Measurements from ENCODE around the gene YJU2.
A peak's percentile ranks its signal among the peaks of the same experiment; 100 is the strongest.
"Not testable (repeated sequence)": the region's sequence is repeated elsewhere in the genome, so short reads cannot be mapped to it uniquely, and the experiment has no call there.

The YJU2 gene

DNA sequence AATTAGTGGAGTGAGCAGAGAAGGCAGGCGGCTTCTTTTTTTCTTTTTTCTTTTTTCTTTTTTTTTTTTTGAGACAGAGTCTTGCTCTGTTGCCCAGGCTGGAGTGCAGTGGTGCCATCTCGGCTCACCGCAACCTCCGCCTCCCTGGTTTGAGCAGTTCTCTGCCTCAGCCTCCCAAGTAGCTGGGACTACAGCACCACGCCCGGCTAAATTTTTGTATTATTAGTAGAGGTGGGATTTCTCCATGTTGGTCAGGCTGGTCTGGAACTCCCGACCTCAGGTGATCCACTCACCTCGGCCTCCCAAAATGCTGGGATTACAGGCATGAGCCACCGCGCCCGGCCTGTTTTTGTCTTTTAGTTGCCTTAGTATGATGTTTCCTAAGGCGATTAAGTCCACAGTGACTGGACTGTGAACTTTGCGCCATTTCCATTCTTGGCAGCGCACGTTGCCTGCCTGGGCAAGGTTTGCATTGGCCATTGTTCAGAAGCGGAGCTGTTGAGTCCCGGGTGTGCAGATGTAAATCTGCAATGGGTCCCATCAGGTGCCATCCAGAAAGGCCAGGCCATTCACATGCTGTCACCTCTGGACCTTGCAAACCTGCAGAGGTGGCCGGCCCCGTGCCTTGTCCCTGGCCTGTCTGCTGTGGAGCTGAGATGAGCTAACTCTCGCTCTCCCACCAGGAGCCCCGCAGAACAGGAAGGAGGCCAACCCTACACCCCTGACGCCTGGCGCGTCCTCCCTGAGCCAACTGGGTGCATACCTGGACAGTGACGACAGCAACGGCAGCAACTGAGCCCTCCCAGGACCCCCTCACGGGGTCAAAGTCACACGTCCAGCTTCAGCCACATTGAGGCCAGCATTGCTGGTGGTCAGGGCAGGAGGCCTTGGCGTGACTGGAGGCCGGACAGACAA lies 21.3 kb downstream of the YJU2 start:
- DNase-seq (ENCODE audit: low spot score), result no peak

DNA sequence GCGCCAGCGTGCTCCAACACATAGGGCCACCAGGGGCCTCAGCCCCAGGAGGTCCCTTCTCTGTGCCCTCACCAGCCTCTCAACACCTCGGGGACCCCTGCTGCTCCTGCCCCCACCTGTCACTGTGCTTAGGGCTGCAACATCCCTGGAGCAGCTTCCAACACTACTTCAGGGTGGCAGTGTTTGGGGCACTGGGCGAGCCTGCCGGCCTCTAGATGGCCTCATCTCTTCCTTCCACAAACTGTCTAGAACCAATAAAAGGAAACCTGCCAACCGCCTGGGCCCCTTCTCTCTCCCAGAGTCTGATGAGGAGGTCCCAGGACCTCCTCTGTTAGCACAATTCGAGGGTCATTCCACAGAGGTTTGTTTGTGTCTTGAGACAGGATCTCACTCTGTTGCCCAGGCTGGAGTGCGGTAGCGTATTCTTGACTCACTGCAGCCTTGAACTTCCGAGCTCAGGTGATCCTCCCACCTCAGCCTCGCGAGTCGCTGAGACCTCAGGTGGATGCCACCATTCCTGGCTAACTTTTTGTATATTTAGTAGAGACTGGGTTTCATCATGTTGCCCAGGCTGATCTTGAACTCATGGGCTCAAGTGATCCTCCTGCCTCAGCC lies 22.0 kb downstream of the YJU2 start:
- DNase-seq (ENCODE audit: low spot score), result no peak

DNA sequence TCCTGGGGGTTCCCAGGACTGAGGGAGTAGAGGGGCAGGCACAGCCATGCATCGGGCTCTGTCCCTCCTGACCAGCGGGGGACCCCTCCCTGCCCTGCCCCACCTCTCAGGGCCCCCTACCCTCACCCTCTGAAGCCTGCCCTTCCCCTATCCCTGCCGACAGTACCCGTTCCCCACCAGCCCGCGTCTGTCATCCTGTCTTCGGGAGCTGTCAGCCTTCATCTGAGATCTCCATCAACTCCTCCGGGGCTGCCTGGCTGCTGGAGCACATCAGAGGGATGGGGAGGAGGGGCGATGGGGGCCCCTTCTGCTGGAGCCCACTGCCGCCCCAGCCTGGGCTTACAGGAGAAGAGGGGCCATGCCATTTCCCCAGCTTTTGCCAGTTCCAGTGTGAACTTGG lies 26.0 kb downstream of the YJU2 start:
- no peak for DNase-seq (ENCODE audit: low spot score)

DNA sequence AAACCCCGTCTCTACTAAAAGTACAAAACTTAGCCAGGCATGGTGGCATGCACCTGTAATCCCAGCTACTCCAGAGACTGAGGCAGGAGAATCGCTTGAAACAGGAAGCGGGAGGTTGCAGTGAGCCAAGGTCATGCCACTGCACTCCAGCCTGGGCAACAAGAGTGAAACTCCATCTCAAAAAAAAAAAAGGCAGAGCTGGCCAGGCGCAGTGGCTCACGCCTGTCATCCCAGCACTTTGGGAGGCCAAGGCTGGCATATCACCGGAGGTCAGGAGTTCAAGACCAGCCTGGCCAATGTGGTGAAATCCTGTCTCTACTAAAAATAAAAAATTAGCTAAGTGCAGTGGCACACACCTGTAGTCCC lies 27.4 kb downstream of the YJU2 start:
- DNase-seq (ENCODE audit: low spot score), result not testable (repeated sequence)

DNA sequence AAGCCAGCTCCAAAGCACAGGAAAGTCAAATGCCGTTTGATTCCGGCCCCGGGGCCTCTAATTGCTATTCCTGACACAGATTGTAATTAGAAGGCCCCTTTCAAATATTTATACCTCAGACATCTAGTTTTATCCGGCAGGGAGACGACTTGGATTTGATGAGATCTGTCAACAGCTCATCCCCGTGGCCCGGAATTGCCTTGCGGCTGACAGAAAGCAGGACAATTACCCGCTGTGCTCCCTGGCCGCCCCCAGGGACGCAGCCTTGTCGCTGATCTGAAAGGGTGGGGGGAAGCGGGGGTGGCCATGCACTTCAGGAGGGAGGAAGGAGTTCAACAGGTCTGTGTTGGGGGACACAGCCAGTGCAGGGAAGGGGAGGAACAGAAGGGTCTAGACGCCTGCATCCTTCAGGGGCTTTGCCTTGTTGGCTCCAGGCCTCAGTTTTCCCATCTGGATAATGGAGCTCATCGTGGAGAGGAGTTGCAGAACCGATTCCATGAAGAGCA lies 30.4 kb downstream of the YJU2 start:
- no peak for DNase-seq (ENCODE audit: low spot score)

DNA sequence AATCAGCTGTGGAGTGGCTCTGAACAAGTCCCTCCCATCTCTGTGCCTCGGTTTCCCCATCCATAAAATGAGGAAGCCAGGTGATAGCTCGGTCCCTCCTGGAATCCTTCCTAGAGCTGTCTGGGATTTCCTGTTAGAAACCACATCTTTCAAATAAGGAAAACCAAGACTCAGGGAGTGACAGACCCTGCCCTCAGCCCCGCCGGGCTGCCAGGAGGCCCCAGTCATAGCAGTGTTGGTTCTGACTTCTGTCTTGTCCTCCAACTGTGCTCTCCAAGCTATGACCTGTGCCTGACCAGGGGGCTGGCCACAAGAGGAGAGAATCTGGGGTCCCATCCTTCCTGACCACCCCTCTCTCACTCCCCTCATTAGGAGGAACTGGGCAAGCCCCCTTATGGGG lies 31.1 kb downstream of the YJU2 start:
- no peak for DNase-seq (ENCODE audit: low spot score)

DNA sequence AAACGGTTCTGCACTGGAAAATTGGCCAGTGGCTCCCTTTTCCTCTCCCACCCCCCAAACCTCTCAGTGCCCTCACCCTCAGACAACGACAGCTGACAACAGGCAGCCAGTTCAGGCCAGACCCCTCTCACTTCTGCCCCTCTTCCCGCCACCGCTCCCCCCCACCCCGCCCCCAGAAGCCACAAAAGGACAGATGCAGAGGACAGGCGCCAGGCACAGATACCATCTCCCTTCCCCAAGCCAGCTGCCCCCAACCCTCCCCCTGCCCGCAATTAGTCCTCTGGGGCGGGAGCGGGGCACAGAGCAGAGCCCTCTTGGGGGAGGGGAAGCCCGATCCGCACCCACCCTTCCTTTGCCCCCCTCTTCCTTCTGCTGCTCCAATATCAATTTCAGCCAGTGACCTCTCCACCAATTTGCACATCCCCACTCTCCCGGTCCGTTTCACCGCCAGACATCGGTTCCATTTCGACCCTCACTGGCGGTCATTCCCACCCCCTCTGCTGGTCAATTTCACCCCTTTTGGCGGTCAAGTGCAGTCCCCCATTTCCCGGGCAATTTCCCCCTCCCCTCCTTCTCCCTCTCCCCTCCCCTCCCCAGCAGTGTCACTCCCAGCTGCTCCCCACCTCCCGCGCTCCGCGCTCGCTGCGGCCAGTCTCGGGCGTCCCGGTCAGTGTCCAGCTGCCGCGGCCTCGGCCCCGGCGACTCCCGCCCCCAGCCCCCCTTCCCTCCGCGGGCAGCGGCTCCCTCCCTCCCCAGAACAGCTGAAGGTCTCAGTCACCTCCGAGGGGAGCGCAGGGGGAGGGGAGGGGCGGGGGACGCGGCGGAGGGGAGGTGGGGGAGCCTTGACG lies 31.8 kb downstream of the YJU2 start, which contains the start of gene SHD:
Gene SHD (plus strand): TSS at position 848 of the 848 bp plus-strand sequence. CDS start 798 bp downstream, outside the sequence.
- DNase-seq (ENCODE audit: low spot score), result no peak

DNA sequence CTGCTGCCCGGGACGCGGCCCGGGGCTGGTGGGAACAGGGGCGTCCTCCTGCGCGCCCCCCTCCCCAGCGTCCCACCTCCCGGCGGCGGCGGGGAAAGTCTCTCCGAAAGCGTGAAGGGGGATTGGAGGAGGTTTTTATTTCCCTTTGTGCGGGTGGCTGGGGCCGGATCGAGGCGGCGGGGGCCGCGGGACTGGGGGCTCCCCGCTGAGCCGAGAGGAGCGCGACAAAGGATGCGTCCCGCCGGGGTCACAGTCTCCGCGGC lies 32.3 kb downstream of the YJU2 start:
- DNase-seq (ENCODE audit: low spot score), result no peak

DNA sequence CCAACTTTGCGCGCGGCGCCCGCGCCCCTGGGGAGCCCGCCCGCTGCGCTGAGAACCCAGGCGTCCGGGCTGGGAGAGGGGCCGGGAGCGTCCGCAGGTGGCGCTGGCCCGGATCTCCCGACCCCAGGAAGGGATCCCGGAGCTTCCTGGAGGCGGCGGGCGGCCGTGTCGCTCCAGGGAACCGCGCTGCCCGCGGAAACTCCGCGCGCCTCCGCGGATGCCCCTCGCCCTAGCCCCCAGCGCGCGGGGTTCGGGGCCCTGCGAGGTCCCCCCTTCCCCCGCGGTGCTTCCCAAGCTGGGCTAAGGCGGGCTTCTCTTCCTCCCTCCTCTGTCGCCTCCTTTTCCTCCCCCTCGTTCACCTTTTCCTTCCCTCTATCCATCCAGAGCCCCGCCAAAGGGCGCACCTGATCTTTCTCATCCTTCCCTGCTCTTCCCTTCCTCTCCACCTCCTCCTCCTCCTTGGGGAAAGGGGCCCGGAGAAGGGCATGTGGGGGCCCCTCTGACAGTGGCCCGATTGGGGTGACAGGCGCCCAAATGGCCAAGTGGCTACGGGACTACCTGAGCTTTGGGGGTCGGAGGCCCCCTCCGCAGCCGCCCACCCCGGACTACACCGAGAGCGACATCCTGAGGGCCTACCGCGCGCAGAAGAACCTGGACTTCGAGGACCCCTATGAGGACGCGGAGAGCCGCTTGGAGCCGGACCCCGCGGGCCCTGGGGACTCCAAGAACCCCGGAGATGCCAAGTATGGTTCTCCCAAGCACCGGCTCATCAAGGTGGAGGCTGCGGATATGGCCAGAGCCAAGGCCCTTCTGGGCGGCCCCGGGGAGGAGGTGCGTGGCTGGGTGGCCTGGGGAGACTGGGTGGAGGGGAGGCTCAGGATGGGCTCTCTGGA lies 32.9 kb downstream of the YJU2 start:
- no peak for DNase-seq (ENCODE audit: low spot score)

DNA sequence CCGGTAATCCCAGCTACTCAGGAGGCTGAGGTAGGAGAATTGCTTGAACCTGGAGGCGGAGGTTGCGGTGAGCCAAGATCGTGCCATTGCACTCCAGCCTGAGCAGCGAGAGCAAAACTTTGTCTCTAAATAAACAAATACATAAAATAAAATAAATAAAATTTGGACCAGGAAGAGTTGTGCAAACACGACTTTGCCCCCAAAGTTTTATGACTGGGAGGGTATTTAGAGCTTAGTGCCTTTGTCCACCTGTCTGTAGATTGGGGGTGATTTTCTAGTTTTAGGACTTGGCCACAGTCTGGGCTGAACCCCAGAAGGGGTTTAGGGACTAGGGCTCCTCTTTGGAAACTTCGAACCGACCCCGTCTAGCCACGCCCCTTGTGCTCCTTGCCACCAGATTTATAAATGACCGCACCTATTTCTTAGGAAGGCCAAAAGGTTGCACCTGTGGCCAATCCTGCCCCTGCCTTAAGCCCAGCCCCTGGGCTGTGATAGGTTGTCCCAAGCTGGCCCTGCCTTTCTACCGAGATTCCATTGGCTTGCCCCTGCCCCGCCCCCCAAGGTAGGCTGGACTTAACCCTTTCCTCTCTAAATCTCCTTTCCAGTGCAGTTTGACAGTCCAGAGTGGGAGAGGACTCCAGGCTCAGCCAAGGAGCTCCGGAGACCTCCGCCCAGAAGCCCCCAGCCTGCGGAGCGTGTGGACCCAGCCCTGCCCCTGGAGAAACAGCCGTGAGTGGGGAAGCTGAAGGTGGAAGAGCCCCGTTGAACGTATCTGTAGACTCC lies 37.5 kb downstream of the YJU2 start:
- DNase-seq (ENCODE audit: low spot score), result peak; percentile 92

DNA sequence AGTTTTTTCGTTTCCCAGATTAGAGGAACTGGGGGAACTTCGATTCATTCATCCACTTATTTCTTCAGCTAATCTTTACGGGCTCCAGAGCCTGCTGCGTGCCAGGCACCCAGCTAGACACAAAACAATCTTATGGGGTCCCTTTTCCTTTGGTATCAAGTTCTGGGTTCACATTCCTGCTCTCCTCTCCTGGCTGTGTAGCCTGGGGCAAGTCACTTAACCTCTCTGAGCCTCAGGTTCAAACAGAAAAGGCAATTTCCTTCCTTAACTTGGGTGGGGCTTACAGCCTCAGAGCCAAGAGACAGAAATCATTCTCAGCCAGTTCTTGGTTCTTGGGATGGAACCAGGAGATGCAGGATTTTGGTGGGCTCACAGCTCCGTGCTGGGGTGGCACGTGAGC lies 38.1 kb downstream of the YJU2 start:
- DNase-seq (ENCODE audit: low spot score), result no peak

DNA sequence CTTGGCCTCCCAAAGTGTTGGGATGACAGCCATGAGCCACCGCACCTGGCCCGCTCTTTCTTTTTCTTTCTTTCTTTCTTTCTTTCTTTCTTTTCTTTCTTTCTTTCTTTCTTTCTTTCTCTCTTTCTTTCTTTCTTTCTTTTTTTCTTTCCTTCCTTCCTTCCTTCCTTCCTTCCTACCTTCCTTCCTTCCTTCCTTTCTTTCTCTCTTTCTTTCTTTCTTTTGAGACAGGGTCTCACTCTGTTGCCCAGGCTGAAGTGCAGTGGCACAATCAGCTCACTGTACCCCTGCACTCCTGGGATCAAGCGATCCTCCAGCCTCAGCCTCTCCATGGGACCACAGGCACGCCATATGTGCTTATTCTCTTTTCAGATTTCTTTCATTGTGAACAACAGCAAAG lies 39.3 kb downstream of the YJU2 start:
- not testable (repeated sequence) for DNase-seq (ENCODE audit: low spot score)

DNA sequence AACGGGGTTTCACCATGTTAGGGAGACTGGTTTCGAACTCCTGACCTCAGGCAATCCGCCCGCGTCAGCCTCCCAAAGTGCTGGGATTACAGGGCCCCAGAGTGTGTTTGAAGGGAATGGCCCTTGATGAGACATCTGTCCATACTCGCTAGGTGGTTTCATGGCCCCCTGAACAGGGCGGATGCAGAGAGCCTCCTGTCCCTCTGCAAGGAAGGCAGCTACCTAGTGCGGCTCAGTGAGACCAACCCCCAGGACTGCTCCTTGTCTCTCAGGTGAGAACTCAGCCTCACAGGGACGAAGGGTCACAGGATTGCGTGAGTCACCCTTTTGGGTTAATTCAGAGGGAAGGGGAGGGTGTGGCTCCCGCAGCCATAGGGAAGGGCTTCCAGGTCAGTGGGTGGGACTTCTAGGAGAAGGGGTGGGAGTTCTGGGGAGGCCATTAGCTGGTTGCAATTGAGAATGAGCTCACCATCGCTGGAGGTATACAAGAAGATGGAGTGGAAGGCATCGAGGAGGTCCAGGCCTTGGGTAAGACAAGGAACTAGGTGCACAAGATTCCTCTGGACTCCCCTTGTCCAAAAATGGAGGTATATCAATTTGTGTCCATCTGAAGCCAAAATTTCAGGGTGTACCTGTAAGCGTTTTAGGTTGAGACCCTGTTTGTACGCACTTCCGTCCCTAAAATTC lies 41.4 kb downstream of the YJU2 start:
- DNase-seq (ENCODE audit: low spot score), result peak; percentile 39

DNA sequence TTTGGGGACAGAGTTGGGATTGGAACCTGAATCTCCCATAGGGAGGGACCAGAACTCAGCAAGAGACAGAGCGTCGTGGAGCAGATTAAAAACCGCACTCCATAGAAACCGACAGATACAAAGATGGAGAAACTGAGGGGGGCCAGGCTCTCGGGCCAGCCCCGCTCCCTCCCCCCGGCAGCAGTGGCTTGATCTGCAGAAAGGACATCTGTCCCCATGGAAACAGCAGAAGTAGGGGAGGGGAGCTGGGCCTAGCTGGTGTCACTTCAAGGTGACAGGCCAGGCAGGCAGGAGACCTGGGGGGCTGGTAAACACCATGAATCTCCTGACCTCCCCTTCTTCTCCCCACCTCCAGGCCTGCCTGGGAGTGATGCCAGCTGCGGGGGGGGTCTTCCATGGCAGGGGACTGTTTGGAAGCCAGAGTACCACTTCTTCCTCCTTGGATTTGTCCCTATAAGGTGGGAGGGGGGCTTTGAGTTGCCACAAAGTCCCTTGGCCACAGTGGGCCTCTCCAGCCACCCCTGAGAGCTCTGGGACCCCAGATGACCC lies 44.4 kb downstream of the YJU2 start:
- DNase-seq (ENCODE audit: low spot score), result no peak

DNA sequence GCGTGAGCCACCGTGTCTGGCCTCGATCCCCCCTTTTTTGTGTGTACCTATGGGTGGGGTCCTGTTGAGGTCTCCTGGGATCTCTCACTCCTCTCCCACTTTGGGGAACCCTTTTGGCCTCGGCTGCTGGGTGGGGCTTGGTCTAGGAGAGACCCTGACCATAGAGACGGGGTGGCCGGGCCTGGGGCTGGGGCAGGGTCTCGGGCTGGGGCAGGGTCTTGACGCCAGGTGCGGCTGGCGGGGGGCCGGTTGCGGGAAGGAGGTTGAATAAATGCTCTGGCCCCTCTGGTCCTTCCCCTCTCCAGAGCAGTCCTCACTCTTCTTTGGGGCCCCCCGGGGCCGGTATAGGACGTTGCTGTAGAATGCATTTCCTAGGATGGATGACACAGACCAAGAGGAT lies 45.6 kb downstream of the YJU2 start:
- no peak for DNase-seq (ENCODE audit: low spot score)

DNA sequence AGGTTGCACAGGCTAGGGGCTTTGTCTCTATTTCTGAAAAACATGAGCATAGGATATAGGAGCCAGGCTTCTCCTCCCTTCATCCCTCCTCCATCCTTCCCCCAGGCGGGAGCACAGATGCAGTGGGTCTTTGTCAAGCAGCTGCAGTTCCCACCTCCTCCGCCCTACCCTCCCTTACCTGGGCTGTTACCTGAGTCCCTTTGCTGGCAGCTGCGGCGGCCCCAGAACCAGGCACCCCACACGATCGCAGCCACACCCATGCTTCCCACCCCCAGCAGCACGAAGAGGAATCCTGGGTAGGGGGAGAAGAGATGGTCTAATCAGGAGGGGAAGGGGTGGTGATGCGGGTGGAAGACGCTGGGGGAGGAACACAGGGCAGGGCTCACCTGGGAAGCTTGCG lies 47.5 kb downstream of the YJU2 start:
- no peak for DNase-seq (ENCODE audit: low spot score)

DNA sequence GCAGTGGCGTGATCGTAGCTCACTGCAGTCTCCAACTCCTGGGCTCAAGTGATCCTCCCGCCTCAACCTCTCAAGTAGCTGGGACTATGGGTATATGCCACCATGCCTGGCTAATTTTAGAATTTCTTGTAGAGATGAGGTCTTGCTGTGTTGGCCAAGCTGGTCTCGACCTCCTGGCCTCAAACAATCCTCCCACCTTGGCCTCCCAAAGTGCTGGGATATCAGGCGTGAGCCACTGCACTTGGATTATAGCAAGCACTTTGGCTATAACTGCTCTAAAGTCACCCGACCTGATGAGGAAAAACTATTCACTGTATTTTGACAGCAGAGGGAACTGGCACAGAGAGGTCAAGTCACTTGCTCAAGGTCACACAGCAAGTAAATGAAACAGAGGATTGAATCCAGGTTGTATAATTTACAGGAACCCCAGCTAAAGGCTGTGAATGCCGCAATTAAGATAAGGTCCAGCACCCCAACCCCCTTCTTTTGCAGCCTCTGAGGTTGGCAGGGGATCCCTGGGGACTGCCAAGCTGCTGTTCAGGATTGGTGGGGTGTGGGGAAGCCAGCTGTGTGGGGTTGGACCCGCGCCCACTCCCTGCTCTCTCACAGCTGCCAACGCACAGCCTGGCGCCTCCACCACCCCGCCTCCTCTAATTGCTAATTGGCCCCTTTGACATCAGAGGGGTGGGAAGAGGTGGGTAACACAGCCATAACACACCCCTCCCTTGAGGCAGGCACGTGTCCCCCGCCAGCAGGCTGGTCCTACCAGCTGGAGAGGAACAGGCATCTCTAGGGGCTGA lies 49.3 kb downstream of the YJU2 start:
- no peak for DNase-seq (ENCODE audit: low spot score)

DNA sequence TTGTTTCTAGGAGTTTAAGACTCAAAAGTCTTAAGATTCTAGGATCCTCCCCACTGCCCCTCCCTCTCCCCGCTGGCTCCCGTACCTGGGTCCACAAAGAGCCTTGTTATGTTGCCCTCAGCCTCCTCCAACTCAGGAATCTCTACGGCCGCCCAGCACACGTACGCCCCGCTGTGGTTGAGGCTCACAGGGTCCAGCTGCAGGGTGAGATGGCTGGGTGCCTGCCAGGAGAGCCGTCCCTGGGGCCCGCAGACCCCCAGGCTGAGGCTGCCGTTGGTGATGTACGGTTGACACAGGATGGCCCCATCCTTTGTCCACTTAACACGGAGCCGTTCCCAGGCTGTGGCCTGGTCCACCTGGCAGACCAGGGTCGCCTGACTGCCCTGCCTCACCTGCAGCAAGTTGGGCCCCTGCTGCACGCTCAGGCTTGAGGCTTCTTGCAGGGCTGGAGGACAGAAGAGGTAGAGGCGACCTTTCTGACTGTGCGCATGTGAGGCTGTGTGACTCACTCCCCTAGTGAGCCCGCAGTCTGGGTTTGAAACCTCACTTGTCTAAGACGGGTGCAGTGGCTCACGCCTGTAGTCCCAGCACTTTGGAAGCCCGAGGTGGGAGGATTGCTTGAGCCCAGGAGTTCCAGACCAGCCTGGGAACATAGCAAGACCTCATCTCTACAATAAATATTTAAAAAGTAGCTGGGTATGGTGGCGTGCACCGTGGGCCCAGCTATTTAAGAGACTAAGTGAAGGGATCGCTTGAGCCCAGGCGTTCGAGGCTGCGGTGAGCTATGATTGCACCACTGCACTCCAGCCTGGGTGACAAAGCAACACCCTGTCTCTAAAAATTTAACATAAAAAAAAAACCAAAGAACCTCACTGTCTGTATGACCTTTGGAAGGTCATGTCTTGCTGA lies 51.3 kb downstream of the YJU2 start:
- no peak for DNase-seq (ENCODE audit: low spot score)

All from LoVo (cell line).